HG03469 (cell line): ENCODE measurements around the gene UACA.
"Not testable (repeated sequence)": the region's sequence is repeated elsewhere in the genome, so short reads cannot be mapped to it uniquely, and the experiment has no call there.

Experiments used
- ATAC-seq: cut with Tn5 transposase; IDR thresholded peaks from one replicate; pipeline ENCODE4 v1.9.1; 2021; ENCODE audit warnings: mild to moderate bottlenecking, moderate library complexity, moderate number of reproducible peaks; ENCODE audit not compliant: unreplicated experiment

The UACA gene

GRCh38 chr15:70672081-70672480, 91.3 kb downstream of the UACA start:
- ATAC-seq, result no peak

- no peak for ATAC-seq
These were observed 92.7 kb downstream of the UACA start for GRCh38 chr15:70670680-70671079.

GRCh38 chr15:70669966-70670658, 93.2 kb downstream of the UACA start:
- no peak for ATAC-seq

GRCh38 chr15:70669006-70669602, 94.3 kb downstream of the UACA start:
- no peak for ATAC-seq

GRCh38 chr15:70665599-70665998, 97.8 kb downstream of the UACA start:
- ATAC-seq, result no peak

GRCh38 chr15:70664494-70664893, 98.9 kb downstream of the UACA start:
- ATAC-seq, result no peak

- ATAC-seq, result not testable (repeated sequence)
These were observed 100.3 kb downstream of the UACA start for GRCh38 chr15:70663069-70663468.

GRCh38 chr15:70659662-70660061, 103.7 kb downstream of the UACA start:
- ATAC-seq, result no peak

GRCh38 chr15:70658641-70659040, 104.7 kb downstream of the UACA start:
- ATAC-seq, result no peak

- ATAC-seq, result no peak
These were observed 109.9 kb downstream of the UACA start for GRCh38 chr15:70653426-70653825.

- ATAC-seq, result no peak
These were observed 111.0 kb downstream of the UACA start for GRCh38 chr15:70652341-70652740.

GRCh38 chr15:70651303-70651845, 112.0 kb downstream of the UACA start:
- no peak for ATAC-seq

- no peak for ATAC-seq
These were observed 112.6 kb downstream of the UACA start for GRCh38 chr15:70650567-70651302.

GRCh38 chr15:70647396-70647795, 116.0 kb downstream of the UACA start:
- no peak for ATAC-seq

GRCh38 chr15:70646169-70646568, 117.2 kb downstream of the UACA start:
- ATAC-seq, result no peak

- no peak for ATAC-seq
These were observed 119.6 kb downstream of the UACA start for GRCh38 chr15:70643783-70644125.

- ATAC-seq, result no peak
These were observed 120.1 kb downstream of the UACA start for GRCh38 chr15:70643106-70643782.

- no peak for ATAC-seq
These were observed 126.7 kb downstream of the UACA start for GRCh38 chr15:70636540-70637165.

- no peak for ATAC-seq
These were observed 127.5 kb downstream of the UACA start for GRCh38 chr15:70635895-70636294.

GRCh38 chr15:70633991-70634390, 129.4 kb downstream of the UACA start:
- ATAC-seq, result no peak
